HG03342 (cell line): ENCODE measurements around the gene PPBP.

Experiments used
- ATAC-seq: cut with Tn5 transposase; IDR thresholded peaks from one replicate; pipeline ENCODE4 v1.9.1; 2021; ENCODE audit warnings: mild to moderate bottlenecking, moderate library complexity; ENCODE audit not compliant: unreplicated experiment

The PPBP gene

GRCh38 chr4:73988061-73988460, at the start of gene PPBP:
PPBP (minus strand) TSS chr4:73988190; CDS start chr4:73988103, 87 bp downstream.
- ATAC-seq: no peak

- no peak for ATAC-seq
These were observed 49.3 kb upstream of the PPBP start for GRCh38 chr4:74037076-74037955.

GRCh38 chr4:74033739-74034138, 45.7 kb upstream of the PPBP start:
- no peak for ATAC-seq

- ATAC-seq: no peak
These were observed 44.1 kb upstream of the PPBP start for GRCh38 chr4:74032064-74032463.

- no peak for ATAC-seq
These were observed 43.6 kb upstream of the PPBP start for GRCh38 chr4:74031576-74031975.

- no peak for ATAC-seq
These were observed 42.3 kb upstream of the PPBP start for GRCh38 chr4:74030285-74030684.

GRCh38 chr4:74028504-74028903, 40.5 kb upstream of the PPBP start:
- ATAC-seq: no peak

- no peak for ATAC-seq
These were observed 35.7 kb upstream of the PPBP start for GRCh38 chr4:74023709-74024108.

GRCh38 chr4:74021601-74022000, 33.6 kb upstream of the PPBP start:
- ATAC-seq: no peak

- no peak for ATAC-seq
These were observed 30.8 kb upstream of the PPBP start for GRCh38 chr4:74018771-74019170.

- ATAC-seq: no peak
These were observed 30.1 kb upstream of the PPBP start for GRCh38 chr4:74018116-74018515.

GRCh38 chr4:74016068-74016467, 28.1 kb upstream of the PPBP start:
- ATAC-seq: no peak

- no peak for ATAC-seq
These were observed 27.3 kb upstream of the PPBP start for GRCh38 chr4:74015126-74015780.

- ATAC-seq: no peak
These were observed 26.3 kb upstream of the PPBP start for GRCh38 chr4:74014332-74014731.

GRCh38 chr4:74013264-74013663, 25.3 kb upstream of the PPBP start:
- no peak for ATAC-seq

- no peak for ATAC-seq
These were observed 24.1 kb upstream of the PPBP start for GRCh38 chr4:74012130-74012529.

GRCh38 chr4:74009307-74009706, 21.3 kb upstream of the PPBP start:
- ATAC-seq: no peak

GRCh38 chr4:74006009-74006476, 18.1 kb upstream of the PPBP start:
- ATAC-seq: no peak

- no peak for ATAC-seq
These were observed 17.5 kb upstream of the PPBP start for GRCh38 chr4:74005528-74005927.

- no peak for ATAC-seq
These were observed 16.7 kb upstream of the PPBP start for GRCh38 chr4:74004668-74005067.

- ATAC-seq: no peak
These were observed 12.3 kb upstream of the PPBP start for GRCh38 chr4:74000301-74000700.
